HEK293 (cell line): ENCODE data around the gene TMEM208.

ENCODE experiments used
- ATF2 ChIP-seq: fragments of 450-650 bp; formaldehyde crosslinking; IDR thresholded peaks from 2 replicates; pipeline ENCODE4 v1.5.1; 2016; ENCODE audit warnings: missing biosample characterization, missing genetic modification characterization, low read depth
- CTCF ChIP-seq: fragments of 450-650 bp; formaldehyde crosslinking; IDR thresholded peaks from 2 replicates; pipeline ENCODE4 v1.5.1; 2016; ENCODE audit warnings: missing biosample characterization, missing genetic modification characterization
- IKZF3 ChIP-seq: fragments of 450-650 bp; IDR thresholded peaks from 2 replicates; pipeline ENCODE4 v1.5.0; 2018; ENCODE audit warnings: missing biosample characterization, mild to moderate bottlenecking, missing genetic modification characterization, moderate library complexity
- REST ChIP-seq: fragments of 450-650 bp; formaldehyde crosslinking; IDR thresholded peaks from 2 replicates; pipeline ENCODE4 v1.5.1; 2016; ENCODE audit warnings: missing biosample characterization, missing genetic modification characterization
- SETDB1 ChIP-seq: IDR thresholded peaks from one replicate; pipeline ENCODE4 v1.6.1; 2017; ENCODE audit warnings: mild to moderate bottlenecking, low read length, moderate library complexity, mixed read lengths; ENCODE audit not compliant: insufficient read length
- ZSCAN18 ChIP-seq: fragments of 450-650 bp; formaldehyde crosslinking; IDR thresholded peaks from 2 replicates; pipeline ENCODE4 v1.5.1; 2016; ENCODE audit warnings: missing biosample characterization, missing genetic modification characterization

GRCh38 chr16:67201411-67202345, 25.3 kb upstream of the TMEM208 start:
- TF ChIP-seq IKZF3 (no peak), CTCF (tag by site-specific recombination) (no peak), ATF2 (tag by site-specific recombination) (no peak), SETDB1 (no peak), ZSCAN18 (no peak), REST (no peak)
